GM23338 (cell line): Measurements from ENCODE around the gene DIO3. TPM values are rescaled to one million over a fixed set of nuclear protein-coding genes. Genes with fewer than 3 reads are reported as not detected.

Source experiments
- ATAC-seq: fragments of 200-7000 bp; cut with Tn5 transposase; 3 replicates; pipeline ENCODE4 v1.9.1; 2020
- DNase-seq: peaks from one replicate; pipeline ENCODE4 v3.0.0-alpha.2; 2015; ENCODE audit warnings: low spot score
- H2AFZ ChIP-seq: fragments of 200-600 bp; sonication (generic); 2 replicates; pipeline ENCODE4 v1.8.0; 2016; ENCODE audit warnings: antibody characterized with exemption, mild to moderate bottlenecking, moderate library complexity
- H3F3A ChIP-seq: fragments of 200-600 bp; sonication (generic); replicated peaks from 2 replicates; pipeline ENCODE4 v1.8.0; 2017; ENCODE audit warnings: antibody characterized with exemption, mixed run types, low read depth
- H3K27ac ChIP-seq: fragments of 200-600 bp; sonication (generic); 2 replicates; pipeline ENCODE4 v1.6.1; 2016; ENCODE audit warnings: low read depth
- H3K27me3 ChIP-seq: fragments of 200-600 bp; sonication (generic); 2 replicates; pipeline ENCODE4 v1.8.0; 2016; ENCODE audit warnings: mild to moderate bottlenecking, mixed run types, moderate library complexity; ENCODE audit not compliant: insufficient read depth
- H3K36me3 ChIP-seq: fragments of 200-600 bp; sonication (generic); 2 replicates; pipeline ENCODE4 v1.8.0; 2016; ENCODE audit warnings: mild to moderate bottlenecking; ENCODE audit not compliant: insufficient read depth
- H3K4me1 ChIP-seq: fragments of 200-600 bp; sonication (generic); 2 replicates; pipeline ENCODE4 v1.8.0; 2016; ENCODE audit warnings: mild to moderate bottlenecking, moderate library complexity; ENCODE audit not compliant: insufficient read depth
- H3K4me2 ChIP-seq: fragments of 200-600 bp; sonication (generic); 2 replicates; pipeline ENCODE4 v1.7.1; 2017; ENCODE audit warnings: mixed run types
- H3K4me3 ChIP-seq: fragments of 200-600 bp; sonication (generic); 2 replicates; pipeline ENCODE4 v1.6.1; 2016; ENCODE audit warnings: mixed run types
- H3K79me2 ChIP-seq: fragments of 200-600 bp; sonication (generic); replicated peaks from 2 replicates; pipeline ENCODE4 v1.8.0; 2017; ENCODE audit warnings: mild to moderate bottlenecking; ENCODE audit not compliant: insufficient read depth
- H3K9me2 ChIP-seq: fragments of 200-600 bp; sonication (generic); 2 replicates; pipeline ENCODE4 v1.8.0; 2017; ENCODE audit not compliant: insufficient read depth
- H4K20me1 ChIP-seq: fragments of 200-600 bp; sonication (generic); replicated peaks from 2 replicates; pipeline ENCODE4 v1.8.0; 2017; ENCODE audit warnings: mild to moderate bottlenecking; ENCODE audit not compliant: insufficient read depth
- H3K27ac Mint-ChIP-seq: 2 replicates; pipeline ENCODE4 v1.8.0; 2020; ENCODE audit warnings: inconsistent platforms, mild to moderate bottlenecking, moderate library complexity, mixed read lengths
- H3K27me3 Mint-ChIP-seq: 3 replicates; pipeline ENCODE4 v1.8.0; 2022; ENCODE audit warnings: low read depth, mild to moderate bottlenecking, moderate library complexity, mixed read lengths, inconsistent platforms; ENCODE audit not compliant: insufficient read depth, poor library complexity
- H3K36me3 Mint-ChIP-seq: 3 replicates; pipeline ENCODE4 v1.8.0; 2021; ENCODE audit warnings: low read depth, mild to moderate bottlenecking, inconsistent platforms, moderate library complexity, mixed read lengths
- H3K4me1 Mint-ChIP-seq: 3 replicates; pipeline ENCODE4 v1.8.0; 2020; ENCODE audit warnings: mild to moderate bottlenecking, inconsistent platforms, mixed read lengths
- H3K4me3 Mint-ChIP-seq: 3 replicates; pipeline ENCODE4 v1.8.0; 2021; ENCODE audit warnings: moderate library complexity, mild to moderate bottlenecking, inconsistent platforms, mixed read lengths
- H3K9me3 Mint-ChIP-seq: 3 replicates; pipeline ENCODE4 v1.8.0; 2020; ENCODE audit warnings: moderate library complexity, mild to moderate bottlenecking, inconsistent platforms, mixed read lengths
- CREB1 ChIP-seq: fragments of 250-450 bp; sonication (Bioruptor Pico); IDR thresholded peaks from 2 replicates; pipeline ENCODE4 v1.5.0; 2020; ENCODE audit warnings: low read depth, mild to moderate bottlenecking, moderate library complexity
- CTCF ChIP-seq, 2 experiments: fragments of 200-600 bp in 1 of 2; sonication (generic) in 1 of 2; conservative IDR thresholded peaks; 2 replicates each; pipeline versions ENCODE4 v1.5.1 to v1.6.1; 2016 to 2017; ENCODE audit warnings: antibody characterized with exemption in 2 of 2, low read depth in 2 of 2, mild to moderate bottlenecking in 2 of 2, moderate library complexity in 1 of 2
- ETS1 ChIP-seq: IDR thresholded peaks from 2 replicates; pipeline ENCODE4 v1.6.1; 2016; ENCODE audit warnings: antibody characterized with exemption
- EZH2 ChIP-seq: fragments of 200-600 bp; sonication (generic); IDR thresholded peaks from one replicate; pipeline ENCODE4 v1.8.0; 2017; ENCODE audit warnings: antibody characterized with exemption, mild to moderate bottlenecking, low read depth; ENCODE audit not compliant: unreplicated experiment
- JUNB ChIP-seq: IDR thresholded peaks from one replicate; pipeline ENCODE4 v1.6.1; 2016; ENCODE audit warnings: antibody characterized with exemption; ENCODE audit not compliant: unreplicated experiment
- NANOG ChIP-seq: IDR thresholded peaks from 2 replicates; pipeline ENCODE4 v1.6.1; 2016; ENCODE audit warnings: antibody characterized with exemption, borderline replicate concordance
- POLR2AphosphoS5 ChIP-seq: IDR thresholded peaks from 2 replicates; pipeline ENCODE4 v1.6.1; 2016; ENCODE audit warnings: antibody characterized with exemption, low read depth
- STAT1 ChIP-seq: IDR thresholded peaks from one replicate; pipeline ENCODE4 v1.6.1; 2016; ENCODE audit warnings: antibody characterized with exemption; ENCODE audit not compliant: unreplicated experiment
- ZNF331 ChIP-seq: fragments of 250-450 bp; sonication (Bioruptor Pico); IDR thresholded peaks from 2 replicates; pipeline ENCODE4 v1.5.0; 2020; ENCODE audit warnings: low read depth, mild to moderate bottlenecking, moderate library complexity
- polyA plus RNA-seq: library from polyadenylated mRNA; unstranded; fragments of >200 nt; fragmentation: Nextera tagmentation; extraction: Ambion mirVana; gene quantifications from 2 replicates; pipeline ENCODE4 v1.2.1, GENCODE V29; 2016
- total RNA-seq: library from RNA; depleted of rRNA; stranded (reverse); fragments of >200 nt; shearing (Covaris generic); gene quantifications from 2 replicates; pipeline ENCODE4 v1.2.3, GENCODE V29; 2014
- TF ChIP-seq, protein P1 (sequence below): IDR thresholded peaks from one replicate; pipeline ENCODE4 v1.6.1; 2018; ENCODE audit warnings: antibody characterized with exemption; ENCODE audit not compliant: unreplicated experiment
- TF ChIP-seq, protein P2 (sequence below): fragments of 250-450 bp; sonication (Bioruptor Pico); IDR thresholded peaks from 2 replicates; pipeline ENCODE4 v1.5.0; 2020; ENCODE audit warnings: mild to moderate bottlenecking, moderate library complexity

DIO3 gene
- total and polyA plus RNA-seq, 2 experiments from 2014 or later, result 0.10 to 0.28 TPM

DNA sequence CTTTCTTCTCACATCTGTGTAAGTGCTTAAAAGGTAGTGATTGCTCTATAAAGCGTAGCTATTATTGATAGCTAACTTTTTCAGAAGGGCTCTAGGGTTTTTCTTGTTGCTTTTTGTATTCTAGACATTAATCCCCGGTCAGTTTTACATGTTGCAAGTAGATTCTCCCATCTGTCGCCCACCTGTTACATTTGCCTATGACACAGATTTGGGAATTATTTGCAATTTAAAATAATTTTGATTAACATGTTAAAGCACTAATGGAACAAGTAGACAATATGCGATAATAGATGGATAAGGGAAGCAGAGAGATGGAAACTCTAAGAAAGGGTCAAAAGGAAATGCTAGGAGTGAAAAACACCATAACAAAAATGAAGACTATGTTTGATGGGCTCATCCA, 44.5 kb downstream of the DIO3 start:
- DNase-seq, result no peak
- H3K4me1 Mint-ChIP-seq, result no peaks in the 10 kb centered on the region
- H3K27me3 ChIP-seq, result no peaks in the 10 kb centered on the region
- H3K4me1 ChIP-seq, result no peaks in the 10 kb centered on the region
- TF ChIP-seq ETS1, result no peak
- TF ChIP-seq CREB1 (CRISPR knock-in tag), result no peak
- TF ChIP-seq ZNF331, result no peak
- no peak for TF ChIP-seq JUNB
- no peak for TF ChIP-seq STAT1
- no peak for TF ChIP-seq NANOG
- TF ChIP-seq POLR2AphosphoS5, result no peak
- no peak for TF ChIP-seq EZH2
- TF ChIP-seq, protein P1, sequence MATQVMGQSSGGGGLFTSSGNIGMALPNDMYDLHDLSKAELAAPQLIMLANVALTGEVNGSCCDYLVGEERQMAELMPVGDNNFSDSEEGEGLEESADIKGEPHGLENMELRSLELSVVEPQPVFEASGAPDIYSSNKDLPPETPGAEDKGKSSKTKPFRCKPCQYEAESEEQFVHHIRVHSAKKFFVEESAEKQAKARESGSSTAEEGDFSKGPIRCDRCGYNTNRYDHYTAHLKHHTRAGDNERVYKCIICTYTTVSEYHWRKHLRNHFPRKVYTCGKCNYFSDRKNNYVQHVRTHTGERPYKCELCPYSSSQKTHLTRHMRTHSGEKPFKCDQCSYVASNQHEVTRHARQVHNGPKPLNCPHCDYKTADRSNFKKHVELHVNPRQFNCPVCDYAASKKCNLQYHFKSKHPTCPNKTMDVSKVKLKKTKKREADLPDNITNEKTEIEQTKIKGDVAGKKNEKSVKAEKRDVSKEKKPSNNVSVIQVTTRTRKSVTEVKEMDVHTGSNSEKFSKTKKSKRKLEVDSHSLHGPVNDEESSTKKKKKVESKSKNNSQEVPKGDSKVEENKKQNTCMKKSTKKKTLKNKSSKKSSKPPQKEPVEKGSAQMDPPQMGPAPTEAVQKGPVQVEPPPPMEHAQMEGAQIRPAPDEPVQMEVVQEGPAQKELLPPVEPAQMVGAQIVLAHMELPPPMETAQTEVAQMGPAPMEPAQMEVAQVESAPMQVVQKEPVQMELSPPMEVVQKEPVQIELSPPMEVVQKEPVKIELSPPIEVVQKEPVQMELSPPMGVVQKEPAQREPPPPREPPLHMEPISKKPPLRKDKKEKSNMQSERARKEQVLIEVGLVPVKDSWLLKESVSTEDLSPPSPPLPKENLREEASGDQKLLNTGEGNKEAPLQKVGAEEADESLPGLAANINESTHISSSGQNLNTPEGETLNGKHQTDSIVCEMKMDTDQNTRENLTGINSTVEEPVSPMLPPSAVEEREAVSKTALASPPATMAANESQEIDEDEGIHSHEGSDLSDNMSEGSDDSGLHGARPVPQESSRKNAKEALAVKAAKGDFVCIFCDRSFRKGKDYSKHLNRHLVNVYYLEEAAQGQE, result no peak
- TF ChIP-seq, protein P2, sequence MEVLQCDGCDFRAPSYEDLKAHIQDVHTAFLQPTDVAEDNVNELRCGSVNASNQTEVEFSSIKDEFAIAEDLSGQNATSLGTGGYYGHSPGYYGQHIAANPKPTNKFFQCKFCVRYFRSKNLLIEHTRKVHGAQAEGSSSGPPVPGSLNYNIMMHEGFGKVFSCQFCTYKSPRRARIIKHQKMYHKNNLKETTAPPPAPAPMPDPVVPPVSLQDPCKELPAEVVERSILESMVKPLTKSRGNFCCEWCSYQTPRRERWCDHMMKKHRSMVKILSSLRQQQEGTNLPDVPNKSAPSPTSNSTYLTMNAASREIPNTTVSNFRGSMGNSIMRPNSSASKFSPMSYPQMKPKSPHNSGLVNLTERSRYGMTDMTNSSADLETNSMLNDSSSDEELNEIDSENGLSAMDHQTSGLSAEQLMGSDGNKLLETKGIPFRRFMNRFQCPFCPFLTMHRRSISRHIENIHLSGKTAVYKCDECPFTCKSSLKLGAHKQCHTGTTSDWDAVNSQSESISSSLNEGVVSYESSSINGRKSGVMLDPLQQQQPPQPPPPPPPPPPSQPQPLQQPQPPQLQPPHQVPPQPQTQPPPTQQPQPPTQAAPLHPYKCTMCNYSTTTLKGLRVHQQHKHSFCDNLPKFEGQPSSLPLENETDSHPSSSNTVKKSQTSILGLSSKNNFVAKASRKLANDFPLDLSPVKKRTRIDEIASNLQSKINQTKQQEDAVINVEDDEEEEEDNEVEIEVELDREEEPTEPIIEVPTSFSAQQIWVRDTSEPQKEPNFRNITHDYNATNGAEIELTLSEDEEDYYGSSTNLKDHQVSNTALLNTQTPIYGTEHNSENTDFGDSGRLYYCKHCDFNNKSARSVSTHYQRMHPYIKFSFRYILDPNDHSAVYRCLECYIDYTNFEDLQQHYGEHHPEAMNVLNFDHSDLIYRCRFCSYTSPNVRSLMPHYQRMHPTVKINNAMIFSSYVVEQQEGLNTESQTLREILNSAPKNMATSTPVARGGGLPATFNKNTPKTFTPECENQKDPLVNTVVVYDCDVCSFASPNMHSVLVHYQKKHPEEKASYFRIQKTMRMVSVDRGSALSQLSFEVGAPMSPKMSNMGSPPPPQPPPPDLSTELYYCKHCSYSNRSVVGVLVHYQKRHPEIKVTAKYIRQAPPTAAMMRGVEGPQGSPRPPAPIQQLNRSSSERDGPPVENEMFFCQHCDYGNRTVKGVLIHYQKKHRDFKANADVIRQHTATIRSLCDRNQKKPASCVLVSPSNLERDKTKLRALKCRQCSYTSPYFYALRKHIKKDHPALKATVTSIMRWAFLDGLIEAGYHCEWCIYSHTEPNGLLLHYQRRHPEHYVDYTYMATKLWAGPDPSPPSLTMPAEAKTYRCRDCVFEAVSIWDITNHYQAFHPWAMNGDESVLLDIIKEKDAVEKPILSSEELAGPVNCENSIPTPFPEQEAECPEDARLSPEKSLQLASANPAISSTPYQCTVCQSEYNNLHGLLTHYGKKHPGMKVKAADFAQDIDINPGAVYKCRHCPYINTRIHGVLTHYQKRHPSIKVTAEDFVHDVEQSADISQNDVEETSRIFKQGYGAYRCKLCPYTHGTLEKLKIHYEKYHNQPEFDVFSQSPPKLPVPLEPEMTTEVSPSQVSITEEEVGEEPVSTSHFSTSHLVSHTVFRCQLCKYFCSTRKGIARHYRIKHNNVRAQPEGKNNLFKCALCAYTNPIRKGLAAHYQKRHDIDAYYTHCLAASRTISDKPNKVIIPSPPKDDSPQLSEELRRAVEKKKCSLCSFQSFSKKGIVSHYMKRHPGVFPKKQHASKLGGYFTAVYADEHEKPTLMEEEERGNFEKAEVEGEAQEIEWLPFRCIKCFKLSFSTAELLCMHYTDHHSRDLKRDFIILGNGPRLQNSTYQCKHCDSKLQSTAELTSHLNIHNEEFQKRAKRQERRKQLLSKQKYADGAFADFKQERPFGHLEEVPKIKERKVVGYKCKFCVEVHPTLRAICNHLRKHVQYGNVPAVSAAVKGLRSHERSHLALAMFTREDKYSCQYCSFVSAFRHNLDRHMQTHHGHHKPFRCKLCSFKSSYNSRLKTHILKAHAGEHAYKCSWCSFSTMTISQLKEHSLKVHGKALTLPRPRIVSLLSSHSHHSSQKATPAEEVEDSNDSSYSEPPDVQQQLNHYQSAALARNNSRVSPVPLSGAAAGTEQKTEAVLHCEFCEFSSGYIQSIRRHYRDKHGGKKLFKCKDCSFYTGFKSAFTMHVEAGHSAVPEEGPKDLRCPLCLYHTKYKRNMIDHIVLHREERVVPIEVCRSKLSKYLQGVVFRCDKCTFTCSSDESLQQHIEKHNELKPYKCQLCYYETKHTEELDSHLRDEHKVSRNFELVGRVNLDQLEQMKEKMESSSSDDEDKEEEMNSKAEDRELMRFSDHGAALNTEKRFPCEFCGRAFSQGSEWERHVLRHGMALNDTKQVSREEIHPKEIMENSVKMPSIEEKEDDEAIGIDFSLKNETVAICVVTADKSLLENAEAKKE, result no peak
- TF ChIP-seq CTCF (conservative IDR thresholded peaks at IDR 0.05; ENCODE audit: low read depth in 2 of 2), result no peak
- H3K4me3 Mint-ChIP-seq, result no peak overlapping the region
- H3K79me2 ChIP-seq, result no peaks in the 10 kb centered on the region
- H3K27ac Mint-ChIP-seq, result no peak overlapping the region
- no peak overlapping the region for H3K27ac ChIP-seq
- H3K36me3 Mint-ChIP-seq, result no peaks in the 10 kb centered on the region; the same call in 2 of the 3 replicates
- no peak overlapping the region for H2AFZ ChIP-seq
- H3K4me2 ChIP-seq, result no peak overlapping the region
- H3K27me3 Mint-ChIP-seq, result peaks cover 7% of the 10 kb centered on the region
- H3F3A ChIP-seq, result no peaks in the 10 kb centered on the region
- H3K9me3 Mint-ChIP-seq, result peaks cover 3% of the 10 kb centered on the region; the same call in 2 of the 3 replicates
- ATAC-seq, result no peak
- H3K9me2 ChIP-seq, result no peaks in the 10 kb centered on the region
- no peaks in the 10 kb centered on the region for H4K20me1 ChIP-seq
- H3K4me3 ChIP-seq, result no peak overlapping the region
- H3K36me3 ChIP-seq, result no peaks in the 10 kb centered on the region
